GM21423 (cell line): ENCODE results near the gene MYO3B.
"Not testable (repeated sequence)": the region's sequence is repeated elsewhere in the genome, so short reads cannot be mapped to it uniquely, and the experiment has no call there.

Experiments
- ATAC-seq: cut with Tn5 transposase; IDR thresholded peaks from one replicate; pipeline ENCODE4 v1.9.1; 2021; ENCODE audit warnings: mild to moderate bottlenecking, moderate library complexity; ENCODE audit not compliant: unreplicated experiment

The MYO3B gene

GRCh38 chr2:170260188-170260587, 82.2 kb downstream of the MYO3B start:
- ATAC-seq: no peak

GRCh38 chr2:170261566-170261965, 83.6 kb downstream of the MYO3B start:
- no peak for ATAC-seq

- ATAC-seq: no peak
Observed at GRCh38 chr2:170262343-170262742, 84.4 kb downstream of the MYO3B start.

- ATAC-seq: no peak
Observed at GRCh38 chr2:170262806-170263205, 84.9 kb downstream of the MYO3B start.

- ATAC-seq: not testable (repeated sequence)
Observed at GRCh38 chr2:170263728-170264521, 86.0 kb downstream of the MYO3B start.

- no peak for ATAC-seq
Observed at GRCh38 chr2:170264522-170264860, 86.5 kb downstream of the MYO3B start.

DNA sequence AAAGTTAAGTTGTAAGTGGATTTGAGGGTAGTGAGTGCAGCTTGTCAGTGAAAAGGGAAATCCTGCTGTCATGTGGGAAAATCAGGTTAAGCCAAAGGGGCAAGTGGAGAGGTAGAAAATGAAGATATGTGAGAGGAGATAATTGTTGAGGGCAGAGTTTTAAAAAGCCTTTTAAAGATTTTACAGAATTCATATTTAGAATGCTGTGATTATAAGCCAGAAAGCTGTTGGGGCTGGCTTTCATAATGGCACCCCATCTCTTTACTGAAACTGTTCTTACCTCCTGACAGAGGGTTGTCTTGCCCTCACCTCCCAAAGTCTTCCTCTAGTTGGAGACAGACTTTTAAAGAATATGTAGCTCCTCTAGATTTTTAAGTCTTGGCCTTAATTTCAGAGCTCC, 86.9 kb downstream of the MYO3B start:
- ATAC-seq: no peak

DNA sequence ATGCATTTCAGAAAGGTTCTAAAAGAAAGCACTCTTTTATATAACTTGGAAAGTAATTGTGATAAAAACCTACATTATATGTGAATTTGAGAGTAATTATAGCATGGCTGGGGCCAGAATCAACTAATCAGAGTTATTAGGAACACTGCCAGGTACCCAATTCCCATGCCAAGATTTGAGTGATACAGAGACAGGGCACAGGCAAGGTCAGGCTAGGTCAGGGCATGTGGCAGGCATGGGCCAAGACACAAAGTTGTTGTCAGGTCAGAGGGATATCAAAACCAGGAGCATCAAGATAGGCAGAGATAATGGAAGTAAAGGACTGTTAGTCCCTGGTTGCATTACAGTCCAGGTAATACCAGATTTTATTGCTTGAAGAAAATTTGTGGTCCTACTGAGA, 87.4 kb downstream of the MYO3B start:
- no peak for ATAC-seq

DNA sequence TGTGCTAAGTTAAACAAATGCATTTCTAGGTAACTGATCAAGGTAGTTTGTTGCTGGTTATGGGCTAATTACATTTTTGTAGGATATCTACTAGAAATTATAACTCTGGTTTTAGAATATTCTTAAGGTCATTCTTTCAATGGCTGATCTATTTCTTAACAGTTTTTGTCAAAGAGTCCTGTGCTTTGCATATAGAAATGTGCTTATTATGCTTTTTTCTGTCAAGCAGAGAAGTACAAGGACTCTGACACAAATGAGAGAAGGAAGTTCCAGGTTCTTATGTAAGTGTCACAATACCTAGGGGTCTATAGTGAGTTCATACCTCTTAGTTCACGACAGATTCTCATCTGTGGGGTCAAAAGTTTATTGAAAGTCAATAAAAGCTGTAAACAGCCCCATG, 88.4 kb downstream of the MYO3B start:
- no peak for ATAC-seq

- no peak for ATAC-seq
Observed at GRCh38 chr2:170267071-170267470, 89.1 kb downstream of the MYO3B start.

DNA sequence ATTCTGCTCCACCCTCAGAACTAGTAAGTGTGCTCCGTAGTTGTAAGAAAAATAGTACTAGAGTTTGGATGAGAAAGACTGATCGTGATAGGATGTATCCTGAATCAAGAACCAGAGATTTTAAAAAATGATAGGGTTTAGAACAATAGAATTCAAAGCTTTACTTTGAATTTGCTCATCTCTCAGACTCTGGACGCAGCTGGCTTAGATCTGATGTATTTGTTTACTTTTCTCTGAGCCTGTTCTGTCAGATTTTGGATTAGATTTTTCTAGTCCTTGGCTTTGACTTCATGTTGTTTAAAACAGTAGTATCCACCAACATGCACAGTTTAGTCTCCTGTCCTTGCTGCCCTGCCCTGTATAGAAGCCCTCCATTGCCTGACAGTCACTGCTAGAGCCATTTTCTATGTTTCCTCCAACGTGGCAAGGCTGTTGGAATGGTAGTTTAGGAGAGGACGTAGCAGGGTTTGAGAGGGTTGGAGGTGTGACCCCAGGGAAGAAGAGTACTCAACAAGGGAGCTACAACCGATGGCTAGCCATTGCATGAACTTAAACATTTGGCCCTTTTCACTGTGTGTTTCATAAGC, 92.4 kb downstream of the MYO3B start:
- ATAC-seq: no peak

DNA sequence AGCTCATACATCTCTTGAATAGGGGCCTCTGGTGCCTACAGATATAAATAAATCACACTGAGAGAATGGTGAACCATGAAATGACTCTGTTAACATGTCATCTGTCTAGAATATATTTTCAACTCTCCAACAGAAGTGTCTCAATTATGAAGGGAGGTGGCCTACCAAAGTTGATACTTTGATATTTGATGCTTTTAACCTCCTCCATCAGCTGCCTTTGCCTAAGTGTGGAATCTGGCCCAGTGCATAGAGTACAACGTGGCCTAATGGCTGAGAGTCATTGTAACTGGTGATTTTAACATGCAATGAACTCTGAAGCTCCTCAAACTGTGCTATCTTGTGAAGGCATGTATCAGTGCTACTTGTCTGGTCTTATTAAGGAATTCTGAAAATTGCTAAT, 93.4 kb downstream of the MYO3B start:
- ATAC-seq: no peak

DNA sequence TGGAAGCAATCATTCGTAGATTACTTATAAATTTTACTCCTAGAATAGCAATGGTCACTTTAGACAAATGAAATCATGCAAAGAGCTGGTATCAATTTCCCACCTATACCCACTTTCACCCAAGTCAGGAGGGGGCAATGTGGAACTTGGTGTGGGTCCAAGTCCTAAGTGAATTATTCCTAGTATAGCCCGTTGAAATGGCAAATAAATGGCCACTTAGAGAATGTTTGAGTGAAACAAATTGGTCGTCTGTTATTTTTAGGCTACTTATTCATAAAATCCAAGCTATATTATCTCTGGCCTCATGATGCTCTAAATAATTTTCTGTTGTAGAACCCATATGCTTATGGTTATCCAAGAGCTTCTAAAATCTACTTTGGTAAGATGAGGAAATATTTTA, 98.1 kb downstream of the MYO3B start:
- no peak for ATAC-seq

- no peak for ATAC-seq
Observed at GRCh38 chr2:170276925-170277629, 99.1 kb downstream of the MYO3B start.

DNA sequence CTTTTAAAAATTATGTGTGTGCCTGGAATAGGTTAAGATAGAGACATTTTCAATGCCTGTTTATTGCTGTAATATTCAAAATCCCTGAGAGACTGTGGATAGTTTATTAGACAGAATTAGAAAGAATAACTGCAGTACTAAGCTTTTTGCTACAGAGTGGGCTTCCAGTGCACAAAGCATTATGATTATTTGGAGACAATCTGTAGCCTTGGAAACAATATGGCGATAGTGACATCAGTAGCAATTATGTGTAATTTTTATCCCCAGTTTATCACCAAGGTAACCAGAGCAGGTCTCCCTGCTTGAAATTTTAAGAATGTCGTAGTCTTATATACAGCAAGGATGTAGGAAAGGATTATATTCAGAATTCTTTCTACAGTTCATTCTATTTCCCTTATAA, 100.0 kb downstream of the MYO3B start:
- no peak for ATAC-seq

DNA sequence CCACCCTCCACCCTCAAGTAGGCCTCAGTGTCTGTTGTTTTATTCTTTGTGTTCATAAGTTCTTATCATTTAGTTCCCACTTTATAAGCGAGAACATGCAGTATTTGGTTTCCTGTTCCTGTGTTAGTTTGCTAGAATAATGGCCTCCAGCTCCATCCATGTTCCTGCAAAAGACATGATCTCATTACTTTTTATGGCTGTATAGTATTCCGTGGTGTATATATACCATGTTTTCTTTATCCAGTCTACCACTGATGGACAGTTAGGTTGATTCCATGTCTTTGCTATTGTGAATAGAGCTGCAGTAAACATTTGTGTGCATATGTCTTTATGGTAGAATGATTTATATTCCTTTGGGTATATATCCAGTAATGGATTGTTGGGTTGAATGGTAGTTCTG, 101.7 kb downstream of the MYO3B start:
- not testable (repeated sequence) for ATAC-seq

DNA sequence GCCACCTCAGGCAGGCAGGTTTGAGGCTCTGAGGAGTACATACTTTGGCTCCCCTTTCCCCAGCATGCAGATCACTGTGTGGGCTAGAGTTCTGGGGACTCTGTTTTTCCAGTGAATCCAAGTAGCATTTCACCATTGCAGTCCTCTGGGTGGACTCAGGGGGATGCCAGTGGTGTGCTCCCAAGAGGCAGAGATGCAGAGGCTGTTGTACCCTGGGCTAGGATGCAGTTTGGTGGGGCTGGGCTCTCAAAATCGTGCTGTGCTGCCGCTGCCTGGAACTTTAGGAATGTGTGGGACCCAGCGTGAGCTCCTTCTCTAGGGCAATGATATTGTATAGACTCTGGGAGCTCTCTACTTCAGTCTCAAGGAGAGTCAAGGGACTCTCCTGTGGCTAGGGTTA, 104.9 kb downstream of the MYO3B start:
- ATAC-seq: no peak

- ATAC-seq: no peak
Observed at GRCh38 chr2:170284205-170284604, 106.3 kb downstream of the MYO3B start.

DNA sequence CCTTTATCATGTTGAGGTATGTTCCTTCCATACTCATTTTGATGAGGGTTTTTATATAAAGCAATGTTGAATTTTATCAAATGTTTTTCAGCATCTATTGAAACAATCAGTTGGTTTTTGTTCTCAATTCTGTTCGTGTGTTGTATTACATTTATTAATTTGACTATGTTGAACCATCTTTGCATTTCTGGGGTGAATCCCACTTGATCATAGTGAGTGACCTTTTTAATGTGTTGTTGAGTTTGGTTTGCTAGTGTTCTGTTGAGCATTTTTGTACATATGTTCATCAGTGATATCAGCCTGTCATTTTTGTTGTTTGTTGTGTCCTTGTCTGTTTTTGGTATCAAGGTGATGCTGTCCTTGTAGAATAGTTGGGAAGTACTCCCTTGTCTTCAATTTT, 110.9 kb downstream of the MYO3B start:
- ATAC-seq: no peak

DNA sequence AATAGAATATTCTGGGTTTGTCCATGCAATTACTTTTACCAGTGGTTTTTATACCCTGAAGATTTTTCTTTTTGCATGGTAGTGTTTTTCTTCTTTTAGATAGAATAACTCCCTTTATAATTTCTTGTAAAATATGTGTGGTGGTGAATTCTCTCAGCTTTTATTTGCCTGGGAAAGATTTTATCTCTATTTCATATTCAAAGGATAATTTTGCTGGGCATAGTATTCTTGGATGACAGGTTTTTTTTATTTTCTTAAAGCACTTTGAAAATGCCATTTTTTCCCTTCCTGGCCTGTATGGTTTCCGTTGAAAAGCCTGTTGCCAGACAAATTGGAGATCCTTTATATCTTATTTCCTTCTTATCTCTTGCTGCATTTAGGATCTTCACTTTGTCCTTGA, 113.5 kb downstream of the MYO3B start:
- no peak for ATAC-seq

DNA sequence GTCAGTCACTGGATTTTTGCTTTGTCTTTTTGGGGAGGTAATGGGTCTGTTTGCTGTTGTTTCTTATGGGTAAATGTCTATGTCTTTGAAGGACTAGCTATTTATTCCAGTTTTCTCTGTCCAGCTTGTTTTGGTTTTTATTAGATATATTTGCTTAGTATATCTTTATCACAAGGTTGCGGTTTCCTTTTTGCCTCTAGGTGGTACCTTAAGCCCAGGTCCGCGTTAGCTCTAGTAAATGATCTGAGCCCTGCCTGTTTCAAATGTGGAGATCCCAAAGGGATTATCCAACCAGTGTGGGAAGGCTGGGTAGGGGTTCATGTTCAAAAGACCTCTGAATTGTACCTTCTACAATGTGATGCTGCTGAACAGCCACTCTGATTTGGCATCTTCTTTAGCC, 114.5 kb downstream of the MYO3B start:
- no peak for ATAC-seq

DNA sequence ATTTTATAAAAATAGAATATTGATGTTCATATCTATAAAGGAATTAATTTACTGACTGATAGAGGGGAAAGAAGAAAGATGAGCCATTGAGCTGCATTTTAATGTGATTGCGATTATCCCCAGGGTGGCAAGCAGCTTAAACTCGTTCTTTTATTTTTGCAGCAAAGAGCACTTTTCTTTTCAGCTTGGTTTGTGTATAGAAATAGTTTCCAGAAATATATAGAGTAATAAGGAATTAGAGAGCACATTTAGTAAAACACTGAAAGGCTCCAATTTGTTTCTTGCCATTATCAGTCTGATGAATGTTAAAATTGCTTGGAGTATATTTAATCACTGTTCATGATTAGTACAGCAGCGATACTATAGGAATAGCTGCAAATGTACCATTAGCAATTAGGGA, 119.5 kb downstream of the MYO3B start:
- ATAC-seq: no peak
